Inflammatory macrophage treated with lipopolysaccharide for 4 hours (primary cell): Measurements from ENCODE around the gene CBFA2T2.

Source experiments
- DNase-seq: peaks from one replicate; pipeline ENCODE4 v3.0.0-alpha.2; 2020

Gene CBFA2T2

DNA sequence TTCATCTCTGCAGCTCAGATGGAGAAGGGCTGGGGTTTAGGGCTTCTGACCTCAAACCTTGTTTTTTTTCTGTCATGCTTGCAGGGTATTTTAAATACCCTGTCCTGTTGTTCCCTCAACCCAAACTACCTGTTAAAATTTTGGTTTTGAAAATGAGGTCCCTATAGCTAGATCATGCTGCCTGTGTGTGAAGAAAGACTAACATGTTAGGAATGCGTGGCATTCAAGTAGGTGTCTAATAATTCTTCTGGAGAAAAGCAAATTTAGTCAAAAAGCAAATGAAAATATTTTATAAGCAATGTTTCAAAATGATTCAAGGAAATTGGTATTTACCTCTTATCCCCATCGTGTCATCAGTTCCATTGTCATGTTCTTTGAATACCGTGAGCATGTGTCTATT is 95.1 kb downstream of the CBFA2T2 start:
- DNase-seq = no peak

DNA sequence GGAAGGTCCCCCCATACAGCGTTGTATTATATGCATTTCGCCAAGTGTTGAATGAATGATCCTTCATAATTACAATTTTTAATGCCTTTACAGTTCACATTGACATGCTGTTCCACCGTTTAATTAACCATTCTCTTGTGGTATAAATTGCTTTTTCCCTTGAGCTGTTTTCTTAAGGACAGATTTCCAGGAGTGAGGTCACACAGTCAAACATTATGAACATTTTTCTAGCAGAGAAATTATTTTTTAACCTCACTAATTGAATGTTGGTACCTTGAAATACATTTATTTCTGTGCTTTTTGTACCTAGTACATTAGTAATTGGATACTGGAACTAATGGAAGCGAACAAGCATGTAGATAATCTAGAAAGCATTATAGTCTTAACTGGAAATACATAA is 95.5 kb downstream of the CBFA2T2 start:
- DNase-seq = no peak

DNA sequence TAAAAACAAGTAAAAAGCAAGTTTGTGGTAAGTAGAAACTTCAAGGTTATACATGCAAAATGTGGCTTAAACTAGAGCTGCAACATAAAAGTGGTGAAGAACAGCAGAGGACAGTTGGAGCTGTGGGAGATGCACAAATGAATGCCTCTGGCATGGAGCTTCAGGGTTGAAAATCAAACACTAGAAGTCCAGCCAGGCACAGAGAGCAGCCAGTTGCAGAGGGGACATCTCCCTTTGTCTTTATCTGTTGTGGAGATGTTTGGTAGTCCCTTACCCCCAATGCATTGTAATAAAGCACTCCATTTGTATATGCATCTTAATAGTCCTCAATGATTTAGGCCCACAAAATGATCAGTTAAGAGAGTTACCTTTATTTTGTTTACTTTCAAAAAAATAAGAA is 99.2 kb downstream of the CBFA2T2 start:
- no peak for DNase-seq

DNA sequence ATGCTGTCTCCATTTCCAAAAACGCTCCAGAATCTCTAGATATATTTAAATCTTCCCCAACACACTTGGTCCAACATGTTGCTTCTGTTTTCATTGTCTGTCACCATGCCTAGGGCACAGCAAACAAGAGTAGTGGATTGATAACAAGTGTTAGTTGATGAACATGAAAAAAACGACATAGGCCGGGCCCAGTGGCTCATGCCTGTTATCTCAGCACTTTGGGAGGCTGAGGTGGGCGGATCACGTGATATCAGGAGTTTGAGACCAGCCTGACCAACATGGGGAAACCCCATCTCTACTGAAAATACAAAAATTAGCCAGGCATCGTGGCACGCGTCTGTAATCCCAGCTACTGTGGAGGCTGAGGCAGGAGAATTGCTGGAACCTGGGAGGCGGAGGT is 102.0 kb downstream of the CBFA2T2 start:
- peak; percentile 14 for DNase-seq

DNA sequence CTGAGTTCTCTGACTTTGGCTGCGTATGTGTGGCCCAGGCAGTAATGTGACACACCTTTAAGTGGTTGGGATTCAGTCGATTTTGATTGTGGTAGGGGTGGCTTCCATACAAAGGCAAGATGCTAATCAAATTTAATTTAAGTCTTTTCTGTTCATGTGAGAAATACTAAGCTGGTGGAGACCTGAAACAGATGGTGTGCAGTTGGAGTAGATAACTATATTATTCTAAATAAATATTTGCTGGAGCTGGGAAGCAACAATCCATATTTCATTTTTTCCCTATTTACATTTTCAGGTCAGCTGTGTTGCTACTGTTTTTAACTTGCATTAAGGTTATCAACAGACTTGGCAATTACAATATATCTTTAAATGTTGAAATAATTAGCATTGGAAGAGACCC is 104.8 kb downstream of the CBFA2T2 start:
- DNase-seq = no peak

DNA sequence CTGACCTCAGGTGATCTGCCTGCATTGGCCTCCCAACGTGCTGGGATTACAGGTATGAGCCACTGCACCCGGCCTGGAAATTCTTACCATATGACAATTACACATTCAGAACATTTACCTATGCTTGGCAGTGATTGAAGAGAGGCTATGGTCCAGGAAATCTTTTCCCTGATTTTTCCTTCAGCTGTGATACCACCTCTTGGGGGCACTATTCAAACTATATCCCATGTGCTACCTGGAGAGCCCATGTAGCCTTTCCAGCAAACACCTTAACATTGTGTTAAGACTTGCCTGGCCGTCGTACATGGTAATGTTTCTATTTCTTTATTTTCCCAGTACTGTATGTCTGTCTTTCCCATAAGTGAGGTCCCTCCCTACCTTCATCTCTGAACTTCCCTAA is 110.5 kb downstream of the CBFA2T2 start:
- no peak for DNase-seq

DNA sequence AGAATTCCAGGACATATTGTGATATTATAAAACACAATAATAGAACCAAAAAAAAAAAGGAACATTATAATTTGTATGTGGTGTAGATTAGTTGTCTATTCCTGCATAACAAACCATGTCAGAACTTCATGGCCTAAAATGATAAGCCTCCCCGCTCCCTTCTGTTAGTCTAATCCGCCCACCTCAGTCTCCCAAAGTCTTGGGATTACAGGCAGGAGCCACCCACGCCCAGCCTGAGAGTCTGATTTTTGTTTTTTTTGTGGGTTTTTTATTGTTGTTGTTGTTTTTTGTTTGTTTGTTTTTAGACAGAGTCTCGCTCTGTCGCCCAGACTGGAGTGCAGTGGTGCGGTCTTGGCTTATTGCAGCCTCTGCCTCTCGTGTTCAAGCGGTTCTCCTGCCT is 111.1 kb downstream of the CBFA2T2 start:
- DNase-seq = no peak

DNA sequence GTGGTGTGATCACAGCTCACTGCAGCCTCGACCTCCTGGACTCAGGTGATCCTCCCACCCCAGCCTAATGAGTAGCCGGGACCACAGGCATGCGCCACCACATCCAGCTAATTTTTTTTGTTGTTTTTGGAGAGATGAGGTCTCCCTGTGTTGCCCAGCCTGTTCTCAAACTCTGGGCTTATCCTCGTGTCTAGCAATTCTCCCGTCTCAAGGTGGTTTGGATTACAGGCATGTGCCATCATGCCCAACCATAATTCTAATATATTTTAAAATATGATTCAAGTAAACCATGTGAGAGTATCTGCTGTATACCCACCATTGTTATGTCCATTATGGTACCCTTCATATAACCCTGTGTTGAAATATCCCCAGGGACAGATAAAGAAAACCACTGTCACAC is 112.0 kb downstream of the CBFA2T2 start:
- DNase-seq = no peak

DNA sequence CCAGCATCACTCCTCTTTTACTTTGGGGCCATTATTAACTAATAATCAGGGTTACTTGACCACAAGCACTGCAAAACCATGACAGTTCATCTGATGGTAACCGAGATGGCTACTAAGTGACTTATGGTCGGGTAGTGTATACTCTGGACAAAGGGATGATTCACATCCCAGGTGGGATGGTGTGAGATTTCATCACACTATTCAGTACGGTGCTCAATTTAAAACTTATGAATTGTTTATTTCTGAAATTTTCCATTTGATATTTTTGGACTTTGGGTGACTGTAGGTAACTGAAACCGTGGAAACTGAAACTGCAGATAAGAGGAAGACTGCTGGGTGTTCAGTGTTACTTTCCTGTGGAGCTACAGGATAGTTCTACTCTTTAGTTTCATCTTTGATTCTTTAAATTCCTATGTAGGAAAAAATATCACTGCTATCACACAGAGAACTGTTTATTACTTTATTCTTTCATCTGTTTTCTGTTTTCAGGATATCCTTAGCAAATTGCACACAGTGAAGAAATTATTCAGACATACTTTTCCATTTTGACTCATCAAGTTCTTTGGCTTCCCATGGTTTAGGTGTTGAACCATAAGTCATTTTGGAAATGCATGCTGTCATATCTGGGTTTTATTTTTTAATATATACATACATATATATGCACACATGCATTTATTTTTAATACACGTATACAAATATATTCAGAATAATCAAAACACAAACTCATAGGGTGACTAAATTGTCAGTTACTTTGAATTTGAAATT is 113.1 kb downstream of the CBFA2T2 start:
- no peak for DNase-seq

DNA sequence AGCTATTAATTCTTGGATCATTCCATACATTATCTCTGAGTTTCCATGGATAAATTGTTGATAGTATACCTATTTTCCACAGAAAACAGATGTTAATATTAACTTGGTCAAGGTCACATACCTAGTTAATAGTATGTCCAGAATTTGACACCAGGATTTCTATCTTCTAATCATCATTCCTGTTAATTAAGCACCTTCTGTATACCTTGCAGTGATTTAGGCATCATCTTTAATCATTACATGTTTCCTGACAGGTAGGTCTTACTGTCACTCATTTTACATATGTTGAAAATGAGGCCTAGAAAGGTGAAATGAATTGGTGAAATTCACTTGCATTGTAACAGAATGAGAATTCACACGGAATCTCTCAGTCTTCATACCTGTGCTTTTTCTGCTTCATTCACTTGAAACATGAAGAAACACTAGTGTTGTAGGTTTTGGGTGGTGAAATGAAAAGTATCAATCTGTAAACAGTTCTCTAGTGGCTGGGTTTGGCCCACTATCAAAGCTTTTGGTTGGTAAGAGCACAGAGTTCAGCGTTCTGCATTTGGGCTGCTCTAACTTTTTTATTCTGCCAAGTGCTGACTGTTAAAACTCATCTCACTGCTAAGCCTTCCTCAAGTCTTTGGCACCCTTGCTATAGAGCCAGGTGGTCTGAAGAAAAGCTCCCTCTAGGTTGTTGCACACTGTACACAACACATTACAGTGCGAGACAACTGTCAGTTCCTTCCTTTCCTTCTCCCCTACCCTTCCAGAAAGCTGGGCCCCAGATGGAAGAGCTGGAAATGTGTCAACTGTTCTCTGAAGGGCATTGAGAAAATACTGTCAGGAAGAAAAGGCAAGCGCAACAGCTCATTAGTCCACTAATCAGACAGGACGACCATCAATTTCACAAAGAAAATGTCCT is 114.4 kb downstream of the CBFA2T2 start:
- DNase-seq = no peak

DNA sequence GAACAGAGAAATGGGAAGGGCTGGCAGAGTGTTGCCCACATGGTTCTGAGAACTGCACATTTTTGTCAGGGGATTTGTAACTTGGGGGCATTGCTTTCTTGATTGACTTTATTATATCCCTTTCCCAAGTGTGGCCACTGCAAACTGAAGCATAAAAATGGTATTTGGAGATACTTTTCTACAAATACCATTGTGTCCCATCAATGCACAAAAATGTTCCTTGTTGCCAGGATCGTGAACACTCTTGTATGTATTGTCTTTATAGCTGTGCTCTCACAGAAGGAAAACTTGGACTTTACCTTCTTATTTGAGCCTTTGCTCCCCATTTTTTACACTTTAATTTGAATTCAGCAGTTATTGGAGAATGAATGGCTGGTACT is 115.1 kb downstream of the CBFA2T2 start:
- DNase-seq = no peak

DNA sequence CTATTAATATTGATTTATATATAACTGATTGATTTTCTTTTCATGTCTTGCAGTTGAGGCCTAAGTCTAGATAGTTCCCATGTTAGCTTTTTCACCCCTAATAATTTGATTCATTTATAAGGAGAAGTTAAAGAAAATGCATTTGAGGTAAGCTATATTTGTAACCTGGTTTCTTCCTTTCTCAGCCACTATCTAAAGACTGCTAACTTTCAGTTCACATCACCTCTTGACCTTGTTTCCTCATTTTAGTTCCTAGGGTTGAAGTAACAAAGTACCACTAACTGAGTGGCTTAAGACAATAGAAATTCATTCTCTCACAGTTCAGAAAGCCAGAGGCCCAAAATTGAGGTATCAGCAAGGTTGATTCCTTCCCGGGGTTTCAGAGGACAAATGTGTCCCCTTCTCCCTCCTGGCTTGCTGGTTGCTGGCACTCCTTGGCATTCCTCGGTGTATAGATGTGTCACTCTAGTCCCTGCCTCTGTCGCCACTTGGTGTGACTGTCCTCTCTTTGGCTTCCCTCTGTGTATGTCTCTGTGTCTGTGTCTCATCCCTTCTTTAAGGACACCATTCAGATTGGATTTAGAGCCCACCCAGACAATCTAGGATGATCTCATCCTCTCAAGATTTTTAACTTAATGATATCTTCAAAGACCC is 116.3 kb downstream of the CBFA2T2 start:
- no peak for DNase-seq

DNA sequence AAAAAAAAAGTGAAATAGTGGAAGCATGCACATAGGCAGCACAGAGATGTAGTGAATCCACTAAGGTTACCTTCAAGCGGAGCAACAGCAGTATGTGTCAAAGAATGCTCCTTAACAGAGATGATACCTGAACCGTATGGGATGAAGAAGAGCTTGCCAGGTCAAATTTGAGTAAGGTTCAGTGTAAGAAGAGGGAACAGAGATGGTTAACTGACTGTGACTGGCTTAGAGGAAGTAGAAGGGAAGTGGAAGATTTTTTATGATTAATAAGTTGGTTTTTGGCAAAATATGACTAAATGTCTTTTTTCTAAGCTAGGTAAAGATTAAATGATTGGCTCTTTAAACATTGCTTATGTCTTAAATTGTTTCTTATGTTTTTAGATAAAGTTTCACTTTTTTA is 119.6 kb downstream of the CBFA2T2 start:
- no peak for DNase-seq

DNA sequence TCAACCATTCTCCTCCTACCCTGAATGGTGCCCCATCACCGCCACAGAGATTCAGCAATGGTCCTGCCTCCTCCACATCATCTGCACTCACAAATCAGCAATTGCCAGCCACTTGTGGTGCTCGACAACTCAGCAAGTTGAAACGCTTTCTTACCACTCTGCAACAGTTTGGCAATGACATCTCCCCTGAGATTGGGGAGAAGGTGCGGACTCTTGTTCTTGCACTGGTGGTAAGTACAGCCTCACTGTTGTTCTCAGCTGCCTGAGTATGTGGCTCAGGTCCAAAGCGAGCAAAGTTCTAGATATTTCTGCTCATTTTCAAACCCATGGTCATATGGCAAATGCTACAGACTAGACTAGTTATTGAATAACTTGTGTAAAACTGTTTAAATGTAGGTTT is 121.2 kb downstream of the CBFA2T2 start:
- DNase-seq = no peak

DNA sequence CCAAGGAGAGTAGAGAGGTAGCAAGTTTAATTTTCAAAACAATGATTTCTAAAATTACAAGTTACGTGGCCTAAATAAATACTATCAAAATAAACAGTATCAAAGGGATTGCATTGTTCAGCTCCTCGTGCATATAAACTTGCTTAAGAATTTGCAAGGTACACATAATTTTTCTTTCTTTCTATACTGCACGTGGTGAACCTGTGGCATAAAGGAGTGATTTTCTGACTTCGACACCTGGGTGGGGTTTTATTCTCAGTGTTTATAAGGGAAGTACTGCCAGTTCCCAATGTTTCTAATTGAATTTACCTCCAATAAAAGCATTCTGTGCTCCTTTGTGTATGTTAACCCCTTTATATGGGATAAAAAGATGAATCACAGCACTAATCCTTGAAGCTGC is 122.1 kb downstream of the CBFA2T2 start:
- DNase-seq = no peak

DNA sequence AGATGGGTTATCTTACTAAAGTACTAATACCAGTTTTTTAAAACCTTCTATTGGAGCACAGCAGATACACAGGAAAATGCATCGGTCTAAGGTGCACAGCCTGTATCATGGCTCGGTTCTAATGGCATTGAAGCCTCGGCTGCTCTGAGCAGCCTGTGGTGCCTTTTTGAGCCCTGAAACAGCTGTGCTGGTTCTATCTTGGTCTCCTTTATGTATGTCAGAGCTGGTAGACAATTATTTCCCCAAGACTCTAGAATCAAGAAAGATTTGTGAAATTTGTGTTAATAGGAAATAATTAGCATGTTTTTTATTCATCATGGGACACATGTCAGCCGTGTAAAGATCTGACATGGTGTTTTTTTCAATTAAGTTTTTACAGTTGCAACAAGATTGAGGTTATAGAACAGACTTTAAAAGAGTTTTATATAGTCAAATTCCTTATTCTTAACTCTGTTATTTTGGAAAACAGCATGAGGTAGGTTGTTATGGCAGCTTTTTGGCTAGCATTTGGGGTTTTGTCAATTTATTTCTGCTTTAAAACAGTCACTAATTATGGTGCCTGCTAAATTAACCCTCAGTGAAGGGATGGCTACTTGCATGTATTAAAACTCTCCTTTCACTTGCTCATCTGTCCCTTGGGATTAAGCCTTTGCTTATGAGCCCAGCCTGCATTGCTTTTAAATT is 132.0 kb downstream of the CBFA2T2 start:
- no peak for DNase-seq

DNA sequence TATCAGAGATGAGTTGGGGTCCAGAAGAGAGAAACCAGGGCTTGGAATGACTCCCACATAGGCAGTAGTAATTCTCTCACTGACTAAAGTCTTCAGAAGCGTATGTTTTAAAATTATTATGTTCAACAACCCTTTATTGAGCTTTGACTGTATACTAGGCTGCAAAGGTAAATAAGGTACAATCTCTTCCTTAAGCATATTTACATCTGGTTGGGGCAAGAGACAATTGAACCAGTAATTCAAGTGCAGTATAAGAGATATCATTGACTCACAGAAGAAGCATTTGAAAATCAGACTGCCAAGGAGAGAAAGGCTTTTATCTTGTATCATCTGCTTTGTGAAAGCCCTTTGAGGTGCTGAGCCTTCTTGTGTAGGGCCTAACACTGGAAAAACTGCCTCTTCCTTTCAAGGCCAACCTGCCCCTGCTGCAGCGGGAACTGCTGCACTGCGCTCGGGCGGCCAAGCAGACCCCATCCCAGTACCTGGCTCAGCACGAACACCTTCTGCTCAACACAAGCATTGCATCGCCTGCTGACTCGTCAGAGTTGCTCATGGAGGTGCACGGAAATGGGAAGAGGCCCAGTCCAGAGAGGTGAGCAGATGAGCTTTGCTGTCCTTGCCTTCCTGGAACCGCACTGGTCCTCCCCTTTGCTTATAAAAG is 132.9 kb downstream of the CBFA2T2 start:
- no peak for DNase-seq

DNA sequence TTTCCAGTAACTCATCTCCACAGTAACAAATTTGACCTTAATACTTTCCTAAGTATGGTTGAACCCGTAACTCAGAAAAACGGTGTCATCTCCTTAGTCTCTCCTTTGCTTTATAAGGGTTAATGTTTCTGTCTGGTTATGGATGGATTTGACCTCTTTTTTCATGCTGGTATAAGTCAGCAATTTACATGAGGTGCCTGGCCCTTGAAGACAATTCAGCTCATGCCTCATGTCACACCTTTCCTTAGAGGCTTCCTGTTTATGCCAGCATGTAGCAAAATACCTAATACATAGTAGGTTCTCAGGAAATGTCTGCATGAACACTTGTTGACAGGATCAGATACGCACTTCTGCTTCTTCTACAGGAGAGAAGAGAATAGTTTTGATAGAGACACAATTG is 134.5 kb downstream of the CBFA2T2 start:
- no peak for DNase-seq

DNA sequence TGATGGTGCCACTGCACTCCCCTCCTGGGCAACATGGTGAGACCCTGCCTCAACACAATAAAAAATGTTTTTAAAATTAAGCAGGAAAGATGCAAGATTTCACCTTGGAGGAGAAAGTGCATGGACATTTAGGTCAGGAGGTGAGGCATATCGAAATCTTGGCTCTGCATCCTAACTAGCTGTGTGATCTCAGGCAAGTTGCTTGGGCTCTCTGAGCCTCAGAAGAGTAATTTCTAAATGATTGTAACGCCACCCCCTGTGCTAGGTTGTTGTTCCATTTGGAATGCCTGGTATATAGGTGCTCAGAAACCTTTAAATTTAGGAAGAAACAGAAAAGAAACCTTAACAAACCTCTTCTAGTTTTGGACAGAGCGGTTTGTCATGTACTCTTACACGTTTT is 136.3 kb downstream of the CBFA2T2 start:
- no peak for DNase-seq

DNA sequence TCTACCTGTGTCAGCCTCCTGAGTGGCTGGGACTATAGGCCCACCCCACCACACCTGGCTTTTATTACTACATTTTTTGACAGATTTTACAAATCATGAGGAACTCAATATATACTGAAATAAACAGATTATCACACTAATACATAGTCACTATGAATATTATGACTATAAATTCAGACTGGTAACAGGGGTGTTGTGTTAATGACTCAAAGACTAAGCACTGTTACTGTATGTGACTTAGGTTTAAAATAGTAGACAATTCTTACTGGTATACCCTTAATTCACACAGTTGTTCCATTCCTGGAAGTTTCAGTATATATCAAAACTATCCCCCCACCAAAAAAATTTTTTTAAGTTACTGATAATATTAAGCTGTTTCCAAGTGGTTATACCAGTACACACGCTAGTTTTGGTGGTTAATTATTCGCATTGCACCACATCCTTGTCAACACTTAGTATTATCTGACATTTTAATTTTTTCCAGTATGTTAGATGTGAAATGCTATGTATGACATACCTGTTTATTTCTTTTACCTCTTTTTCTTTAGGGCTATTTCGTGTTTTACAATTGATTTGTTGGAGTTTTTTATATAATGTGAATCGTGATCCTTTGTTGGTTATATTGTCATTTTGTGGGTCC is 137.8 kb downstream of the CBFA2T2 start:
- DNase-seq = no peak

DNA sequence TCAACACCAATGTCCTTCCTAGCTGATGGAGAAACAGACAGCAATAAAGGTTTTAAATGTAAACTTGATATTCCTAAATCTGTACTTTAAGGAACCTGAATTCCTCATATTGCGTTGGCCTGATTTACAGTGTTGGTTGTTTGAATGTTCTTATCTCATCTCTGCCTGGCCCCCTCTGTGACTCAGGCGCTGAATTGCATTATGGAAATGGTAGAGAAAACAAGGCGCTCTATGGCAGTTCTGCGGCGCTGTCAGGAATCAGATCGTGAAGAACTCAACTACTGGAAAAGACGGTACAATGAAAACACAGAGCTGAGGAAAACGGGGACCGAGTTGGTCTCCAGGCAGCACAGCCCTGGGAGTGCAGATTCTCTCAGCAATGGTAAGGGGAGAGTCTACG is 139.6 kb downstream of the CBFA2T2 start:
- no peak for DNase-seq

DNA sequence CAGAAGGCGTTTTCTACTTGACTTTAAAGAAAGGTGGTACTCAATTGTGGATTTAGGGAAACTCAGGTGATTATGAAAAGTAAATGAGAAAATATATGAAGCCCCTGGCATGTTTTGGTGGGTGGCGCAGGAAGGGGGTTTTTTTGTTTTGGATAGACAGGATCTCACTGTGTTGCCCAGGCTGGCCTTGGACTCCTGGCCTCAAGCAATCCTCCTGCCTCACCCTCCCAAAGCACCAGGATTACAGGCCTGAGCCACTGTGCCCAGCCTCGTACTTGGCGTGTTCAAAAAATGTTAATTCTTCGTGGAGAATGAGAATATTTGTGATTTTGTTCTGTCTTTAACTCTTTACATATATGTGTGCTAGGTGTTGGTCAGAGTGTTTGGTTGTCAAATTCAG is 140.1 kb downstream of the CBFA2T2 start:
- no peak for DNase-seq
